Measurements from ENCODE around the gene ATRIP.

Gene ATRIP

GRCh38 chr3:48503401-48504050 lies 57.0 kb downstream of the ATRIP start:
- H3K4me3 Mint-ChIP-seq: peak overlapping the region; percentile 79

GRCh38 chr3:48504051-48504946 lies 57.8 kb downstream of the ATRIP start, which contains the start of gene SHISA5:
Gene SHISA5 (minus strand): TSS chr3:48504174. CDS start chr3:48504094, 80 bp downstream.
- Mint-ChIP-seq H3K4me1 (ENCODE audit: low read depth) (peaks cover 50% of the 10 kb centered on the region), H3K36me3 (no peaks in the 10 kb centered on the region), H3K4me3 (peak within 1 kb of the TSS; percentile 79)

More at GRCh38 chr3:48503401-48504050, 57.0 kb downstream of the ATRIP start:
- Mint-ChIP-seq H3K9me3 (ENCODE audit: low read depth) (no peaks in the 10 kb centered on the region), H3K36me3 (no peaks in the 10 kb centered on the region), H3K27me3 (no peaks in the 10 kb centered on the region), H3K4me1 (ENCODE audit: low read depth) (peaks cover 50% of the 10 kb centered on the region), H3K27ac (peak overlapping the region; percentile 22)

GRCh38 chr3:48505146-48505545 lies 58.6 kb downstream of the ATRIP start:
- H3K27me3 Mint-ChIP-seq: no peaks in the 10 kb centered on the region
- no peaks in the 10 kb centered on the region for H3K36me3 Mint-ChIP-seq
- peak overlapping the region; percentile 66 for H3K4me3 Mint-ChIP-seq
- peak overlapping the region; percentile 34 for H3K27ac Mint-ChIP-seq
- peaks cover 50% of the 10 kb centered on the region for H3K4me1 Mint-ChIP-seq (ENCODE audit: low read depth)
- H3K9me3 Mint-ChIP-seq (ENCODE audit: low read depth): no peaks in the 10 kb centered on the region

More at GRCh38 chr3:48504051-48504946, 57.8 kb downstream of the ATRIP start, which contains the start of gene SHISA5:
- Mint-ChIP-seq H3K27ac (peak within 1 kb of the TSS; percentile 34), H3K27me3 (no peaks in the 10 kb centered on the region), H3K9me3 (ENCODE audit: low read depth) (no peaks in the 10 kb centered on the region)

- Mint-ChIP-seq H3K9me3 (ENCODE audit: low read depth) (no peaks in the 10 kb centered on the region), H3K27me3 (no peaks in the 10 kb centered on the region), H3K27ac (peak overlapping the region; percentile 58), H3K4me3 (no peak overlapping the region), H3K4me1 (ENCODE audit: low read depth) (peaks cover 48% of the 10 kb centered on the region), H3K36me3 (no peaks in the 10 kb centered on the region)
Measured at GRCh38 chr3:48505968-48506504, 59.5 kb downstream of the ATRIP start.

GRCh38 chr3:48507256-48508061 lies 60.9 kb downstream of the ATRIP start:
- peak overlapping the region; percentile 47 for H3K4me3 Mint-ChIP-seq
- H3K36me3 Mint-ChIP-seq: no peaks in the 10 kb centered on the region
- H3K27ac Mint-ChIP-seq: peak overlapping the region; percentile 83
- no peaks in the 10 kb centered on the region for H3K9me3 Mint-ChIP-seq (ENCODE audit: low read depth)
- peaks cover 44% of the 10 kb centered on the region for H3K4me1 Mint-ChIP-seq (ENCODE audit: low read depth)
- H3K27me3 Mint-ChIP-seq: no peaks in the 10 kb centered on the region

- peaks cover 51% of the 10 kb centered on the region for H3K4me1 Mint-ChIP-seq (ENCODE audit: low read depth)
Measured at GRCh38 chr3:48511551-48511950, 65.0 kb downstream of the ATRIP start.

GRCh38 chr3:48514431-48515227 lies 68.1 kb downstream of the ATRIP start:
- H3K36me3 Mint-ChIP-seq: no peaks in the 10 kb centered on the region
- no peaks in the 10 kb centered on the region for H3K27me3 Mint-ChIP-seq
- no peaks in the 10 kb centered on the region for H3K9me3 Mint-ChIP-seq (ENCODE audit: low read depth)
- peak overlapping the region; percentile 41 for H3K27ac Mint-ChIP-seq
- peak overlapping the region; percentile 34 for H3K4me3 Mint-ChIP-seq
- peaks cover 68% of the 10 kb centered on the region for H3K4me1 Mint-ChIP-seq (ENCODE audit: low read depth)

More at GRCh38 chr3:48511551-48511950, 65.0 kb downstream of the ATRIP start:
- no peaks in the 10 kb centered on the region for H3K9me3 Mint-ChIP-seq (ENCODE audit: low read depth)
- no peaks in the 10 kb centered on the region for H3K36me3 Mint-ChIP-seq
- no peak overlapping the region for H3K4me3 Mint-ChIP-seq
- H3K27me3 Mint-ChIP-seq: no peaks in the 10 kb centered on the region
- H3K27ac Mint-ChIP-seq: no peak overlapping the region

All from activated naive CD8-positive, alpha-beta T cell (primary cell).